ENCODE data around the gene PCSK2. TPM values are rescaled to one million over a fixed set of nuclear protein-coding genes. Genes with fewer than 3 reads are reported as not detected.

Gene PCSK2
- total and polyA plus RNA-seq, 4 donors, result 0.08 to 0.14 (median 0.09) TPM; not detected in 1

DNA sequence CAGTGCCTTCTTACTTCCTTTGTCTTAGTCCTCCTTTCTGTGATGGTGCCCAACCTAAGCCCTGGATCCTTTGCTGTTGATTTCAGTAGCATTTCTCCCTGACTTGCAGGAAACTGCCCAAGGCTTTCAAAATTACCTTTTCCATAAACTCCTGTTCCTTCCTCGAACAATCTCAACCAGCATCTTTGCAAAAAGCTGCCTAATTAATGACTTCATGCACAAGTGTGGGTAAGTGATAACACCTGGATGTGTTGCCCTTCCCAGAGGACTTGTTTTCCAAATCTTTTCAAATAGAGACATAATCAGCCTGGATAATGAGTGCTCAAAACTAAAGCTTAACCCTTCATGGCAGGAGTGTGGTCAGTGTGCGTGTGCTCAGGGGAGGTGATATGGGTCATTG is 118.0 kb downstream of the PCSK2 start:
- no peaks in the 10 kb centered on the region for H3K9me3 ChIP-seq (ENCODE audit: control insufficient read depth in 4 of 4, low read length in 3 of 4)
- no peaks in the 10 kb centered on the region for H3K4me1 ChIP-seq (ENCODE audit: control insufficient read depth in 4 of 4, insufficient read depth in 4 of 4, low read length in 3 of 4)
- no peak overlapping the region for H3K9ac ChIP-seq (ENCODE audit: low read depth in 1 of 2, low read length in 2 of 2)
- WGBS, result 69% methylated on average over 2 of the region's 2 CpGs
- H3K27me3 ChIP-seq (ENCODE audit: control insufficient read depth in 4 of 4, insufficient read depth in 4 of 4, low read length in 3 of 4), result peaks cover 0 to 3% (median 2%) of the 10 kb centered on the region in 4 donors
- DNase-seq (ENCODE audit: low spot score), result no peak
- no peak overlapping the region for H3K4me3 ChIP-seq (ENCODE audit: low read depth in 1 of 3, low read length in 3 of 3)
- no peaks in the 10 kb centered on the region for H3K36me3 ChIP-seq (ENCODE audit: control insufficient read depth in 4 of 4, insufficient read depth in 3 of 4, low read depth in 1 of 4, low read length in 3 of 4)
- no peak overlapping the region for H3K27ac ChIP-seq (ENCODE audit: low read depth in 1 of 2, low read length in 2 of 2)
- TF ChIP-seq YY1 (IDR thresholded peaks at IDR 0.05) (no peak), FOXA2 (IDR thresholded peaks at IDR 0.05) (no peak), RAD21 (IDR thresholded peaks at IDR 0.05) (no peak), HNF4A (conservative IDR thresholded peaks at IDR 0.05) (no peak), TAF1 (conservative IDR thresholded peaks at IDR 0.05) (no peak), FOXA1 (IDR thresholded peaks at IDR 0.05) (no peak), SP1 (IDR thresholded peaks at IDR 0.05) (no peak), NR2F2 (IDR thresholded peaks at IDR 0.05) (no peak), HNF4G (IDR thresholded peaks at IDR 0.05) (no peak), GABPA (IDR thresholded peaks at IDR 0.05 in 1 of 2, conservative IDR thresholded peaks at IDR 0.05 in 1 of 2) (no peak)
- TF ChIP-seq, protein P1, sequence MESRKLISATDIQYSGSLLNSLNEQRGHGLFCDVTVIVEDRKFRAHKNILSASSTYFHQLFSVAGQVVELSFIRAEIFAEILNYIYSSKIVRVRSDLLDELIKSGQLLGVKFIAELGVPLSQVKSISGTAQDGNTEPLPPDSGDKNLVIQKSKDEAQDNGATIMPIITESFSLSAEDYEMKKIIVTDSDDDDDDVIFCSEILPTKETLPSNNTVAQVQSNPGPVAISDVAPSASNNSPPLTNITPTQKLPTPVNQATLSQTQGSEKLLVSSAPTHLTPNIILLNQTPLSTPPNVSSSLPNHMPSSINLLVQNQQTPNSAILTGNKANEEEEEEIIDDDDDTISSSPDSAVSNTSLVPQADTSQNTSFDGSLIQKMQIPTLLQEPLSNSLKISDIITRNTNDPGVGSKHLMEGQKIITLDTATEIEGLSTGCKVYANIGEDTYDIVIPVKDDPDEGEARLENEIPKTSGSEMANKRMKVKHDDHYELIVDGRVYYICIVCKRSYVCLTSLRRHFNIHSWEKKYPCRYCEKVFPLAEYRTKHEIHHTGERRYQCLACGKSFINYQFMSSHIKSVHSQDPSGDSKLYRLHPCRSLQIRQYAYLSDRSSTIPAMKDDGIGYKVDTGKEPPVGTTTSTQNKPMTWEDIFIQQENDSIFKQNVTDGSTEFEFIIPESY (IDR thresholded peaks at IDR 0.05), result no peak
- TF ChIP-seq, protein P2, sequence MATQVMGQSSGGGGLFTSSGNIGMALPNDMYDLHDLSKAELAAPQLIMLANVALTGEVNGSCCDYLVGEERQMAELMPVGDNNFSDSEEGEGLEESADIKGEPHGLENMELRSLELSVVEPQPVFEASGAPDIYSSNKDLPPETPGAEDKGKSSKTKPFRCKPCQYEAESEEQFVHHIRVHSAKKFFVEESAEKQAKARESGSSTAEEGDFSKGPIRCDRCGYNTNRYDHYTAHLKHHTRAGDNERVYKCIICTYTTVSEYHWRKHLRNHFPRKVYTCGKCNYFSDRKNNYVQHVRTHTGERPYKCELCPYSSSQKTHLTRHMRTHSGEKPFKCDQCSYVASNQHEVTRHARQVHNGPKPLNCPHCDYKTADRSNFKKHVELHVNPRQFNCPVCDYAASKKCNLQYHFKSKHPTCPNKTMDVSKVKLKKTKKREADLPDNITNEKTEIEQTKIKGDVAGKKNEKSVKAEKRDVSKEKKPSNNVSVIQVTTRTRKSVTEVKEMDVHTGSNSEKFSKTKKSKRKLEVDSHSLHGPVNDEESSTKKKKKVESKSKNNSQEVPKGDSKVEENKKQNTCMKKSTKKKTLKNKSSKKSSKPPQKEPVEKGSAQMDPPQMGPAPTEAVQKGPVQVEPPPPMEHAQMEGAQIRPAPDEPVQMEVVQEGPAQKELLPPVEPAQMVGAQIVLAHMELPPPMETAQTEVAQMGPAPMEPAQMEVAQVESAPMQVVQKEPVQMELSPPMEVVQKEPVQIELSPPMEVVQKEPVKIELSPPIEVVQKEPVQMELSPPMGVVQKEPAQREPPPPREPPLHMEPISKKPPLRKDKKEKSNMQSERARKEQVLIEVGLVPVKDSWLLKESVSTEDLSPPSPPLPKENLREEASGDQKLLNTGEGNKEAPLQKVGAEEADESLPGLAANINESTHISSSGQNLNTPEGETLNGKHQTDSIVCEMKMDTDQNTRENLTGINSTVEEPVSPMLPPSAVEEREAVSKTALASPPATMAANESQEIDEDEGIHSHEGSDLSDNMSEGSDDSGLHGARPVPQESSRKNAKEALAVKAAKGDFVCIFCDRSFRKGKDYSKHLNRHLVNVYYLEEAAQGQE (IDR thresholded peaks at IDR 0.05), result no peak

DNA sequence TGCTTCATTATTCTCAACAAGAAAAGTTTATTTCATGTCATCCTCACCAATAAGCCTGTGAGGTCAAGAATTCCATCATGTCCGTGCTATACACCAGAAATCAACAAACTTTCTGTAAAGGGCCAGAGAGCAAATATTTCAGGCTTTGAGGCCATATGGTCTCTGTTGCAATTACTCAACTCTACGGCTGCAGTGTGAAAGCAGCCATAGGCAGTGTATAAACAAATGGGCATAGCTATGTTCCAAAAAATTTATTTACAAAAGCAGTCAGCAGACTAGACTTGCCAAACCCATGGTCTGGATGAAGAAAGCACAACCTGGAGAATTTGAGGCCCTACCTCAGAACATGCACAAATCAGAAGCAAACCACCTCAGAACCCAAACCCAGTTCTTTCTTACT is 118.5 kb downstream of the PCSK2 start:
- 39% methylated on average over 2 of the region's 2 CpGs for WGBS
- TF ChIP-seq FOXA1 (IDR thresholded peaks at IDR 0.05) (no peak), TAF1 (conservative IDR thresholded peaks at IDR 0.05) (no peak), FOXA2 (IDR thresholded peaks at IDR 0.05) (no peak), RXRA (IDR thresholded peaks at IDR 0.05) (no peak), HNF4A (conservative IDR thresholded peaks at IDR 0.05) (no peak), SP1 (IDR thresholded peaks at IDR 0.05) (no peak)
- TF ChIP-seq, protein P3, sequence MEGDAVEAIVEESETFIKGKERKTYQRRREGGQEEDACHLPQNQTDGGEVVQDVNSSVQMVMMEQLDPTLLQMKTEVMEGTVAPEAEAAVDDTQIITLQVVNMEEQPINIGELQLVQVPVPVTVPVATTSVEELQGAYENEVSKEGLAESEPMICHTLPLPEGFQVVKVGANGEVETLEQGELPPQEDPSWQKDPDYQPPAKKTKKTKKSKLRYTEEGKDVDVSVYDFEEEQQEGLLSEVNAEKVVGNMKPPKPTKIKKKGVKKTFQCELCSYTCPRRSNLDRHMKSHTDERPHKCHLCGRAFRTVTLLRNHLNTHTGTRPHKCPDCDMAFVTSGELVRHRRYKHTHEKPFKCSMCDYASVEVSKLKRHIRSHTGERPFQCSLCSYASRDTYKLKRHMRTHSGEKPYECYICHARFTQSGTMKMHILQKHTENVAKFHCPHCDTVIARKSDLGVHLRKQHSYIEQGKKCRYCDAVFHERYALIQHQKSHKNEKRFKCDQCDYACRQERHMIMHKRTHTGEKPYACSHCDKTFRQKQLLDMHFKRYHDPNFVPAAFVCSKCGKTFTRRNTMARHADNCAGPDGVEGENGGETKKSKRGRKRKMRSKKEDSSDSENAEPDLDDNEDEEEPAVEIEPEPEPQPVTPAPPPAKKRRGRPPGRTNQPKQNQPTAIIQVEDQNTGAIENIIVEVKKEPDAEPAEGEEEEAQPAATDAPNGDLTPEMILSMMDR (IDR thresholded peaks at IDR 0.05; ENCODE audit: low read depth, low read length, missing input control), result no peak
- TF ChIP-seq, protein P2 (IDR thresholded peaks at IDR 0.05), result no peak
- TF ChIP-seq, protein P1 (IDR thresholded peaks at IDR 0.05), result no peak
- peaks cover 0 to 3% (median 2%) of the 10 kb centered on the region in 4 donors for H3K27me3 ChIP-seq (ENCODE audit: control insufficient read depth in 4 of 4, insufficient read depth in 4 of 4, low read length in 3 of 4)
- no peak overlapping the region for H3K27ac ChIP-seq (ENCODE audit: low read depth in 1 of 2, low read length in 2 of 2)
- H3K4me1 ChIP-seq (ENCODE audit: control insufficient read depth in 4 of 4, insufficient read depth in 4 of 4, low read length in 3 of 4), result no peaks in the 10 kb centered on the region
- DNase-seq (ENCODE audit: low spot score), result no peak
- no peaks in the 10 kb centered on the region for H3K9me3 ChIP-seq (ENCODE audit: control insufficient read depth in 4 of 4, low read length in 3 of 4)
- H3K4me3 ChIP-seq (ENCODE audit: low read depth in 1 of 3, low read length in 3 of 3), result no peak overlapping the region
- H3K36me3 ChIP-seq (ENCODE audit: control insufficient read depth in 4 of 4, insufficient read depth in 3 of 4, low read depth in 1 of 4, low read length in 3 of 4), result no peaks in the 10 kb centered on the region
- no peak overlapping the region for H3K9ac ChIP-seq (ENCODE audit: low read depth in 1 of 2, low read length in 2 of 2)

Data from liver (tissue), 9 donors.